Omental fat pad (tissue), 4 donors: ENCODE results near the gene ADAM19. TPM values are rescaled to one million over a fixed set of nuclear protein-coding genes. Genes with fewer than 3 reads are reported as not detected.

ENCODE experiments used
- ATAC-seq: fragments of 150-250 bp; one replicate; pipeline ENCODE4 v1.9.1; 2016; ENCODE audit warnings: mild to moderate bottlenecking, moderate library complexity; ENCODE audit not compliant: low FRiP score
- DNase-seq: peaks from one replicate; pipeline ENCODE4 v3.0.0-alpha.2; 2019; ENCODE audit warnings: low spot score
- CTCF ChIP-seq, 3 donors: fragments of 450-650 bp; IDR thresholded peaks; one replicate each; pipeline ENCODE4 v1.5.1; 2016 to 2017; ENCODE audit warnings: antibody characterized with exemption in 3 of 3, mild to moderate bottlenecking in 3 of 3, moderate library complexity in 2 of 3
- total RNA-seq, 4 donors: library from RNA; depleted of rRNA; stranded (reverse); fragments of >200 nt; gene quantifications; one replicate each; pipeline ENCODE4 v1.1.0, GENCODE V29; 2016

Gene ADAM19
- total RNA-seq, 4 donors from 2014 or later = 2.1 to 18.0 (median 9.1) TPM

- ATAC-seq (no peak), DNase-seq (no peak)
- TF ChIP-seq CTCF (IDR thresholded peaks at IDR 0.05) = no peak
Observed at GRCh38 chr5:157457391-157457790, 118.2 kb downstream of the ADAM19 start.

GRCh38 chr5:157456301-157456700, 119.3 kb downstream of the ADAM19 start:
- no peak for DNase-seq

GRCh38 chr5:157455057-157455456, 120.5 kb downstream of the ADAM19 start:
- TF ChIP-seq CTCF (IDR thresholded peaks at IDR 0.05) = no peak
- no peak for ATAC-seq
- no peak for DNase-seq

More at GRCh38 chr5:157456301-157456700, 119.3 kb downstream of the ADAM19 start:
- TF ChIP-seq CTCF (IDR thresholded peaks at IDR 0.05) = no peak
- no peak for ATAC-seq

GRCh38 chr5:157454273-157454672, 121.3 kb downstream of the ADAM19 start:
- no peak for TF ChIP-seq CTCF (IDR thresholded peaks at IDR 0.05)
- ATAC-seq (no peak), DNase-seq (no peak)

GRCh38 chr5:157451806-157452205, 123.8 kb downstream of the ADAM19 start:
- ATAC-seq (no peak), DNase-seq (no peak)
- no peak for TF ChIP-seq CTCF (IDR thresholded peaks at IDR 0.05)

- ATAC-seq (no peak), DNase-seq (no peak)
- TF ChIP-seq CTCF (IDR thresholded peaks at IDR 0.05) = no peak
Observed at GRCh38 chr5:157450024-157450423, 125.6 kb downstream of the ADAM19 start.

GRCh38 chr5:157449011-157449723, 126.4 kb downstream of the ADAM19 start:
- DNase-seq (no peak), ATAC-seq (peak; percentile 26)
- no peak for TF ChIP-seq CTCF (IDR thresholded peaks at IDR 0.05)
